KMS-11 (cell line): ENCODE measurements around the gene VTN.

Source experiments
- H2AFZ ChIP-seq: fragments of 200-600 bp; sonication (generic); 2 replicates; pipeline ENCODE4 v1.6.1; 2016; ENCODE audit warnings: antibody characterized with exemption, mixed run types, low read depth
- H3K27ac ChIP-seq: fragments of 200-600 bp; sonication (generic); 2 replicates; pipeline ENCODE4 v1.6.1; 2016; ENCODE audit warnings: mild to moderate bottlenecking, mixed run types
- H3K27me3 ChIP-seq: fragments of 200-600 bp; sonication (generic); 2 replicates; pipeline ENCODE4 v1.6.1; 2017; ENCODE audit warnings: mild to moderate bottlenecking, low read depth, mixed run types, moderate library complexity; ENCODE audit not compliant: insufficient read depth
- H3K36me3 ChIP-seq: fragments of 200-600 bp; sonication (generic); 2 replicates; pipeline ENCODE4 v1.6.1; 2017; ENCODE audit warnings: mild to moderate bottlenecking, mixed run types; ENCODE audit not compliant: insufficient read depth
- H3K4me1 ChIP-seq: fragments of 200-600 bp; sonication (generic); 2 replicates; pipeline ENCODE4 v1.6.1; 2016; ENCODE audit warnings: mild to moderate bottlenecking, low read depth, mixed run types; ENCODE audit not compliant: poor library complexity, severe bottlenecking
- H3K4me2 ChIP-seq: fragments of 200-600 bp; sonication (generic); 2 replicates; pipeline ENCODE4 v1.7.0; 2016; ENCODE audit warnings: mild to moderate bottlenecking, mixed run types
- H3K4me3 ChIP-seq: fragments of 200-600 bp; sonication (generic); IDR thresholded peaks from 2 replicates; pipeline ENCODE4 v1.6.1; 2017; ENCODE audit warnings: low read depth, low read length, mixed read lengths; ENCODE audit not compliant: insufficient read depth
- H3K79me2 ChIP-seq: fragments of 200-600 bp; sonication (generic); 2 replicates; pipeline ENCODE4 v1.6.1; 2016; ENCODE audit warnings: low read depth, mixed run types; ENCODE audit not compliant: insufficient read depth
- H3K9ac ChIP-seq: fragments of 200-600 bp; sonication (generic); 2 replicates; pipeline ENCODE4 v1.6.1; 2016; ENCODE audit warnings: mild to moderate bottlenecking, mixed run types
- H4K20me1 ChIP-seq: fragments of 200-600 bp; sonication (generic); 2 replicates; pipeline ENCODE4 v1.6.1; 2016; ENCODE audit warnings: mild to moderate bottlenecking, mixed run types; ENCODE audit not compliant: insufficient read depth
- CTCF ChIP-seq: fragments of 200-600 bp; sonication (generic); conservative IDR thresholded peaks from 2 replicates; pipeline ENCODE4 v1.6.1; 2017; ENCODE audit warnings: low read depth, mild to moderate bottlenecking, antibody characterized with exemption, low read length, moderate library complexity, mixed read lengths

Gene VTN

DNA sequence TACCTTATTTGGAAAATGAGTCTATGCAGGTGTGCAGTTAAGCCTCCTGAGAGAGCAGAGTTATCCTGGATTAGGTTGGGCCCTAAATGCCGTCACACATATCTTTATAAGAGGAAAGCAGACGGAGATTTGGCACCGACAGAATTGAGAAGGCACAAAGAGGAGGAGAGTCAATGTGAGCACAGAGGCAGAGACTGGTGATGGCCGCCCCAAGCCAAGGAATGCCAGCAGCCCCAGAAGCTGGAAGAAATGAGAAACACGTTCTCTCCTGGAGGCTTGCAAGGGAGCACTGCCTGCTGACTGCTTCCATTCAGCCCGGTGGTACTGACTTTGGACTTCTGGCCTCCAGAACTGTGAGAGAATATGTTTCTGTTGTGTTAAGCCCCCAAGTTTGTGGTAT is 32.7 kb upstream of the VTN start:
- no peaks in the 10 kb centered on the region for H3K79me2 ChIP-seq
- no peaks in the 10 kb centered on the region for H4K20me1 ChIP-seq
- no peaks in the 10 kb centered on the region for H3K27me3 ChIP-seq
- no peaks in the 10 kb centered on the region for H3K36me3 ChIP-seq
- H2AFZ ChIP-seq, result no peak overlapping the region
- no peak overlapping the region for H3K9ac ChIP-seq
- H3K4me3 ChIP-seq, result no peak overlapping the region
- H3K4me1 ChIP-seq, result no peaks in the 10 kb centered on the region
- TF ChIP-seq CTCF, result no peak
- H3K27ac ChIP-seq, result no peak overlapping the region
- no peak overlapping the region for H3K4me2 ChIP-seq

DNA sequence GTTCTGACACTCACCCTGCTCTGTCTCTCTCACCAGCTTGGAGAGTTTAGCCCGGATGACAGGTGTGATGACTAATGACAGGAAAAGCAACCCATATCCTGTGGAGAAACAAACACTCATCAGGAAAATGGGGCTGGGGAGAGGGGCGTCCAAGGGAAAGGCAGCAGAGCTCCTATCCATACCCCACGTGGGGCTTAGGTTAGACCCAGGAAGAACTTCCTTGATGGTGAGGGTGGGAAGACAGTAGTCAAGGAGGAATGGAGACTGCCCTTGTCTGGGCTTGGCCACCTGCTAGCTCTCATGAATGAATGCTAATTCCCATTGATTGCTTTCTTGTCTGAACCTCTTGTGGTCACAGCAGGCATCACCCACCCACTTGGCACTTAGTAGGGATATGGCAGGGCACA is 32.1 kb upstream of the VTN start:
- no peaks in the 10 kb centered on the region for H3K36me3 ChIP-seq
- no peak overlapping the region for H3K4me2 ChIP-seq
- no peak for TF ChIP-seq CTCF
- H3K9ac ChIP-seq, result no peak overlapping the region
- H3K27ac ChIP-seq, result no peak overlapping the region
- H3K4me3 ChIP-seq, result no peak overlapping the region
- no peaks in the 10 kb centered on the region for H3K79me2 ChIP-seq
- no peak overlapping the region for H2AFZ ChIP-seq
- no peaks in the 10 kb centered on the region for H3K27me3 ChIP-seq
- no peaks in the 10 kb centered on the region for H4K20me1 ChIP-seq
- no peaks in the 10 kb centered on the region for H3K4me1 ChIP-seq

GRCh38 chr17:28399808-28400207 is 29.7 kb upstream of the VTN start:
- no peak overlapping the region for H3K4me3 ChIP-seq
- no peaks in the 10 kb centered on the region for H3K36me3 ChIP-seq
- no peaks in the 10 kb centered on the region for H3K27me3 ChIP-seq
- no peaks in the 10 kb centered on the region for H3K4me1 ChIP-seq
- H3K9ac ChIP-seq, result no peak overlapping the region
- no peak overlapping the region for H3K27ac ChIP-seq
- H4K20me1 ChIP-seq, result no peaks in the 10 kb centered on the region
- H3K79me2 ChIP-seq, result no peaks in the 10 kb centered on the region
- H3K4me2 ChIP-seq, result no peak overlapping the region
- no peak for TF ChIP-seq CTCF
- no peak overlapping the region for H2AFZ ChIP-seq

GRCh38 chr17:28398280-28398981 is 28.3 kb upstream of the VTN start:
- Histone ChIP-seq H3K9ac (no peak overlapping the region), H3K36me3 (no peaks in the 10 kb centered on the region), H3K27ac (no peak overlapping the region), H3K4me3 (no peak overlapping the region), H3K4me2 (no peak overlapping the region), H3K4me1 (no peaks in the 10 kb centered on the region), H3K79me2 (no peaks in the 10 kb centered on the region), H2AFZ (no peak overlapping the region), H3K27me3 (no peaks in the 10 kb centered on the region), H4K20me1 (no peaks in the 10 kb centered on the region)
- TF ChIP-seq CTCF, result no peak
